A673 (cell line): ENCODE data around the gene NEDD9. TPM values are rescaled to one million over a fixed set of nuclear protein-coding genes. Genes with fewer than 3 reads are reported as not detected.

ENCODE experiments used
- BruUV-seq: library from RNA; stranded (reverse); fragments of 400-500 nt; replicated peaks from 2 replicates; lab custom pipeline; 2021; lab: Mats Ljungman, UMichigan
- CTCF ChIA-PET: fragments of 300-600 bp; sonication (Branson Sonifier 250); formaldehyde crosslinking; loops from one replicate; lab custom pipeline; 2022; ENCODE audit warnings: antibody characterized with exemption; lab: Charles Lee
- POLR2A ChIA-PET: fragments of 300-600 bp; sonication (Branson Sonifier 250); formaldehyde crosslinking; loops from one replicate; lab custom pipeline; 2022; ENCODE audit warnings: antibody characterized with exemption; ENCODE audit not compliant: low non-redundant PET; lab: Charles Lee
- DNase-seq: peaks from one replicate; pipeline ENCODE4 v3.0.0-alpha.2; 2015; ENCODE audit warnings: low spot score
- H3K27ac ChIP-seq: fragments of 200-600 bp; sonication (generic); 2 replicates; pipeline ENCODE4 v1.5.1; 2016; ENCODE audit warnings: mixed run types, low read depth, mild to moderate bottlenecking, mixed read lengths, antibody characterized with exemption, low read length; ENCODE audit not compliant: poor library complexity, severe bottlenecking
- H3K27me3 ChIP-seq: fragments of 200-600 bp; sonication (generic); replicated peaks from 2 replicates; pipeline ENCODE4 v1.6.1; 2017; ENCODE audit warnings: mixed run types, low read depth, mild to moderate bottlenecking, mixed read lengths, antibody characterized with exemption, low read length; ENCODE audit not compliant: insufficient read depth, poor library complexity
- H3K36me3 ChIP-seq: fragments of 200-600 bp; sonication (generic); 2 replicates; pipeline ENCODE4 v1.6.1; 2016; ENCODE audit warnings: mixed run types, mild to moderate bottlenecking, mixed read lengths, antibody characterized with exemption, low read length; ENCODE audit not compliant: insufficient read depth, poor library complexity, severe bottlenecking
- H3K4me1 ChIP-seq: fragments of 200-600 bp; sonication (generic); 2 replicates; pipeline ENCODE4 v1.6.1; 2017; ENCODE audit warnings: mixed run types, mild to moderate bottlenecking, mixed read lengths, antibody characterized with exemption, low read length; ENCODE audit not compliant: insufficient read depth, poor library complexity, severe bottlenecking
- H3K4me3 ChIP-seq: fragments of 200-600 bp; sonication (generic); 2 replicates; pipeline ENCODE4 v1.5.1; 2016; ENCODE audit warnings: low read depth, mixed run types, mild to moderate bottlenecking, mixed read lengths, low read length; ENCODE audit not compliant: poor library complexity, severe bottlenecking
- H3K9me3 ChIP-seq: fragments of 200-600 bp; sonication (generic); 2 replicates; pipeline ENCODE4 v1.6.1; 2016; ENCODE audit warnings: mixed run types, low read depth, mild to moderate bottlenecking, mixed read lengths, antibody characterized with exemption, low read length; ENCODE audit not compliant: poor library complexity, severe bottlenecking
- CTCF ChIP-seq: fragments of 300-800, 200-600 bp; sonication (generic); conservative IDR thresholded peaks from 2 replicates; pipeline ENCODE4 v1.5.1; 2017; ENCODE audit warnings: low read depth, mild to moderate bottlenecking, antibody characterized with exemption, low read length, moderate library complexity, mixed read lengths
- EZH2 ChIP-seq: fragments of 200-600 bp; sonication (generic); IDR thresholded peaks from 2 replicates; pipeline ENCODE4 v1.6.1; 2017; ENCODE audit warnings: borderline replicate concordance, low read depth, mild to moderate bottlenecking, mixed read lengths, antibody characterized with exemption, low read length; ENCODE audit not compliant: poor library complexity, severe bottlenecking
- intact Hi-C: fragments of 100-400 bp; cut with micrococcal nuclease; formaldehyde crosslinking; loops from one replicate; pipeline ENCODE4 v1.10.0; 2022; ENCODE audit not compliant: unreplicated experiment
- total RNA-seq: library from RNA; stranded (reverse); gene quantifications from 2 replicates; pipeline ENCODE4 v1.2.3, GENCODE V29; 2021

Gene NEDD9
- total RNA-seq, 1 experiment from 2014 or later: 6.6 TPM

GRCh38 chr6:11218102-11218442, 14.4 kb downstream of the NEDD9 start:
- CTCF ChIA-PET: no interaction called here
- Histone ChIP-seq H3K4me1 (peaks cover 25% of the 10 kb centered on the region), H3K27me3 (no peaks in the 10 kb centered on the region), H3K36me3 (no peaks in the 10 kb centered on the region), H3K27ac (no peak overlapping the region), H3K9me3 (no peaks in the 10 kb centered on the region), H3K4me3 (no peak overlapping the region)
- DNase-seq: no peak
- intact Hi-C loops: no loop called here
- POLR2A ChIA-PET: no interaction called here
- TF ChIP-seq EZH2 (no peak), CTCF (no peak)
- no TSS peak for BruUV-seq

DNA sequence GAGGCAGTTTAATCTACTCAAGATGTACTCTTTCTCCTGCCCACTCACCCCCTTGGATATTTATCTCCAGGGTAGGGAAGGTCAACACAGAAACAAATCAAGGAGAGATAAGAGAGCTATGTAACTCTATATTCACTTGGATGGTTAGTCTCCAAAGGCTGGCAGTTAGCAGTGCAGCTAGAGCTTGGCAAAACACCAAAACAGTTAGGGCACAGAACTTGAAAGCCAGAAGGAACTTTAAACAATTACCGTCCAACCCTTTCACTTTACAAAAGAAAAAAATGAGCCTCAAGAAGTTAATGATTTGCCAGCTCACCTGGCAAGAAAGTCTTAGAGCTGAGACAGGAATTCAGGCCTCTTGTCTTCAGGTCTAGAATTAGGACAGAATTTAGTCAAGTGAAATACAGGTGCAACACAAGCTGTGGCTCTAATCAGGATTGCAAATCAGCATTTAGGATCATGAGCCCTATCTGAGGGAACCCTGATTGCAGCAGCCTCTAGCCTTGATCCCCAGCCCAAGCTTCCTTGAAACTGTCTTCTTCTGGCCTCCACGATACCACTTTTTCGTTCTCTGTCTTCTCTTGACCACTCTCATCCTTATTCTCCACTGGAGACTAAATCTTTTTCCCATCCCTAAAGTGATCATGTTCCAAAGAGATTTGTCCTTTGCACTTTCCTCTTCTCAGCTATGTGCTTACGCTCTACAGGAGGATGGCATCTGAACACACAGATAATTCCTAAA, 14.9 kb downstream of the NEDD9 start:
- no peaks in the 10 kb centered on the region for H3K36me3 ChIP-seq
- intact Hi-C loops: no loop called here
- peak; percentile 24 for DNase-seq
- no peaks in the 10 kb centered on the region for H3K9me3 ChIP-seq
- H3K4me1 ChIP-seq: peaks cover 25% of the 10 kb centered on the region
- TF ChIP-seq CTCF: no peak
- TF ChIP-seq EZH2: no peak
- no peak overlapping the region for H3K27ac ChIP-seq
- POLR2A ChIA-PET: no interaction called here
- no peaks in the 10 kb centered on the region for H3K27me3 ChIP-seq
- CTCF ChIA-PET: no interaction called here
- no TSS peak for BruUV-seq
- H3K4me3 ChIP-seq: no peak overlapping the region

DNA sequence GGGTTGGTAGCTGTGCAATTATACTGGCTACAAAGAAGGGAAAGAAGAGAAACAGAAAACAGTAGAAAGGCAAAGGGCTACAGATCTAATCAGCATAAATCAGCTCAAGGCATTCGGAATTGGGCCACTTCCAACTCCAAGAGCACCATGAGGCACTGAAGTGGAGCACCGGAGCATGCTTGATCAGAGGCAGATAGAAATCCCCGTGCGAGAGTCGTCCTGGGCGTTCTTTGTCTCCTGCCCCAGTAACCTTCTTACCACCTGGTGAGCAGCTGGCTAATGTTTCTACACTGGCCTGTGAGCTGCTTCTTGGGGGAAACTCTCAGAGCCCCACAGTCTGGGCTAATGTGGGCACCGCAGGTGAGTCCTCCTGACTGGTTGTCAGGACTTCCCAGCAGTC, 16.7 kb downstream of the NEDD9 start:
- ChIA-PET POLR2A (no interaction called here), CTCF (no interaction called here)
- intact Hi-C loops: no loop called here
- peak; percentile 44 for DNase-seq
- H3K27me3 ChIP-seq: no peaks in the 10 kb centered on the region
- no peaks in the 10 kb centered on the region for H3K36me3 ChIP-seq
- peaks cover 27% of the 10 kb centered on the region for H3K4me1 ChIP-seq
- TF ChIP-seq EZH2: no peak
- no peak overlapping the region for H3K27ac ChIP-seq
- H3K9me3 ChIP-seq: no peaks in the 10 kb centered on the region
- BruUV-seq: no TSS peak
- H3K4me3 ChIP-seq: no peak overlapping the region

DNA sequence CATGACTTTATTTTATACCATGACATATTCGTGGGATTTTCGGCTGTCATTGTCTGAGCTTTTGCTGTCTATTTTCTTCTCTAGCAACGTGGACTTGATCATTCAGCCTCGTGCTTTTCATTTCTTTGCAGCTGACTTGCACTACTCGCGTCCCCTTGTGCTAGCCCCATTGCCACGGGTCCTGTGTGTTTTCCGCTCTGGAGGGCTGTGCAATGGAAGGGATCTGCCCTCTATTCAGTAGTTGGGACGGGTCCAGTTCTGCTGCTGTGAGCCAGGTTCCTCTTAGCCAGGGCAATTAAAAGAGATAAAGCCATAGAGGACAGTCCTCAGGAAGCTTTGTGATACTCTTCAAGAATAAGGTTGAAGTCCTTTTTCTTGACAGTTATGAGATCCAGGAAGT, 17.6 kb downstream of the NEDD9 start:
- no peak for TF ChIP-seq CTCF
- no peak for TF ChIP-seq EZH2

More for the DNA sequence above, 17.6 kb downstream of the NEDD9 start:
- BruUV-seq: no TSS peak
- no peaks in the 10 kb centered on the region for H3K36me3 ChIP-seq
- H3K4me1 ChIP-seq: peaks cover 36% of the 10 kb centered on the region
- H3K9me3 ChIP-seq: no peaks in the 10 kb centered on the region
- H3K27me3 ChIP-seq: no peaks in the 10 kb centered on the region
- POLR2A ChIA-PET: no interaction called here
- no peak for DNase-seq
- H3K27ac ChIP-seq: no peak overlapping the region
- no peak overlapping the region for H3K4me3 ChIP-seq
- intact Hi-C loops: no loop called here
- CTCF ChIA-PET: no interaction called here
